Activated CD8-positive, alpha-beta memory T cell treated with anti-CD3 and anti-CD28 coated beads for 24 hours (primary cell): ENCODE measurements around the gene ZNF48.
A peak's percentile ranks its signal among the peaks of the same experiment; 100 is the strongest.
"Not testable (repeated sequence)": the region's sequence is repeated elsewhere in the genome, so short reads cannot be mapped to it uniquely, and the experiment has no call there.

Source experiments
- DNase-seq: peaks from one replicate; pipeline ENCODE4 v3.0.0-alpha.2; 2020

The ZNF48 gene

GRCh38 chr16:30378236-30379157 lies 16.7 kb upstream of the ZNF48 start:
- DNase-seq, result peak; percentile 100

GRCh38 chr16:30379158-30379783 lies 15.9 kb upstream of the ZNF48 start:
- DNase-seq, result no peak

- no peak for DNase-seq
Observed at GRCh38 chr16:30380072-30380802, 15.0 kb upstream of the ZNF48 start.

- DNase-seq, result no peak
Observed at GRCh38 chr16:30380803-30381208, 14.4 kb upstream of the ZNF48 start.

GRCh38 chr16:30381291-30382041 lies 13.8 kb upstream of the ZNF48 start:
- no peak for DNase-seq

GRCh38 chr16:30382111-30382881 lies 12.9 kb upstream of the ZNF48 start, which contains the start of gene SEPTIN1:
Gene SEPTIN1, minus strand, starts transcription at chr16:30382561. Its CDS starts 19 bp downstream, at chr16:30382542.
- peak; percentile 89 for DNase-seq

GRCh38 chr16:30383521-30383920 lies 11.7 kb upstream of the ZNF48 start:
- no peak for DNase-seq

GRCh38 chr16:30394592-30395154 lies 547 bp upstream of the ZNF48 start:
- no peak for DNase-seq

GRCh38 chr16:30395992-30396585 lies 869 bp downstream of the ZNF48 start:
- no peak for DNase-seq

- DNase-seq, result not testable (repeated sequence)
Observed at GRCh38 chr16:30396627-30397026, 1.4 kb downstream of the ZNF48 start.

GRCh38 chr16:30397056-30397455 lies 1.8 kb downstream of the ZNF48 start:
- no peak for DNase-seq

- DNase-seq, result no peak
Observed at GRCh38 chr16:30397776-30398660, 2.8 kb downstream of the ZNF48 start.

- no peak for DNase-seq
Observed at GRCh38 chr16:30398661-30399434, 3.6 kb downstream of the ZNF48 start.

GRCh38 chr16:30399435-30400186 lies 4.4 kb downstream of the ZNF48 start:
- no peak for DNase-seq

- no peak for DNase-seq
Observed at GRCh38 chr16:30401768-30402425, 6.7 kb downstream of the ZNF48 start.

GRCh38 chr16:30406795-30407101 lies 11.5 kb downstream of the ZNF48 start:
- no peak for DNase-seq

GRCh38 chr16:30407102-30407803 lies 12.0 kb downstream of the ZNF48 start, which contains the start of gene ZNF771:
Gene ZNF771, plus strand, starts transcription at chr16:30407606. Its CDS starts 448 bp downstream, at chr16:30408054.
- DNase-seq, result peak; percentile 98
